Activated effector memory CD4-positive, alpha-beta T cell treated with anti-CD3 and anti-CD28 coated beads, Interleukin-2, amount 50 U/mL, for 16 hours (primary cell): ENCODE measurements around the gene CDK17.
"Not testable (repeated sequence)": the region's sequence is repeated elsewhere in the genome, so short reads cannot be mapped to it uniquely, and the experiment has no call there.

Experiments
- DNase-seq: peaks from one replicate; pipeline ENCODE4 v3.0.0-alpha.2; 2020

The CDK17 gene

DNA sequence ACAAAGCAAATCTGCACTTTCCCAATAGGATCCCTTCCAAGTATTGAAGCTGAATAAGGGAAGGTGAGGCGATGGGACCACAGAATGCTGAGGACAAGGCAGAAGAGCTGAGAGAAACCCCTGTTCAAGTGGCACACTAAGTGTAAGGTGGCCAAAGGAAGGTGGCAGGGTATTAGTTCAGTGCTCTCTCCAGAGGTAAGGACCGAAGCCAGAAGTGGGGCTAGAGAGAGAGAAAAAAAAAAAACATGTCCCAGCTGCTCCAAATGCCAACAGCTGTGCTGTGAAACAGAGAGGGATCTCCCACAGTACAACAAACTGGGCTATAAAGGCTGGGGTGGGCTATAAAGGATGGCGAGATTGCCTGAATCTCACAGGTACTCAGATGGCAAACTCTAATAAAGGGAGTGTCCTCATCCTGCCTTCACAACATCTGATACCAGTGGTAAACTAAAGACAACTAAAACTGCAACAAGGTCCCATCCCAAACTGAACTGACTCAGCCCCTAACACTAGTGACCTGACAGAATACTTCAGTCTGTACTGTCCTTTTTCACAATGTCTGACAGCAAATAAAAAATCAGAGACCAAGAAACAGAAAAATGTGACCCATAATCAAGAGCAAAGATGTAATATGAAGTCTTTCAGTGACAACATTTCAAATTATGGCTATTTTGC, 47.9 kb downstream of the CDK17 start:
- DNase-seq, result no peak

DNA sequence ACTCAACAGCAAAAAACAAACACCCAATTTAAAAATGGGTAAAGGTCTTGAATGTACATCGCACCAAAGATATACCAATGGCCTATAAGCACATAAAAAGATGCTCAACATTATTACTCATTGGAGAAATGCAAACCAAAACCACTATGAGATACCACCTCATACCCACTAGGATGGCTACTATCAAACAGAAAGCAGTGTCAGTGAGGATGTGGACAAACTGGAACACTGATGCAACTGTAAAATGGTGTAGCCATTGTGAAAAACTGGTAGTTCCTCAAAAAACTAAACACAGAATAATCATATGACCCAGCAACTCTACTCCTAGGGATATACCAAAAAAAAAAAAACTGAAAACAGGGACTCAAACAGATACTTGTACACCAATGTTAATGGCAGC, 49.3 kb downstream of the CDK17 start:
- no peak for DNase-seq

- DNase-seq, result no peak
Measured at GRCh38 chr12:96347130-96347699, 53.0 kb downstream of the CDK17 start.

GRCh38 chr12:96346716-96347115, 53.5 kb downstream of the CDK17 start:
- DNase-seq, result not testable (repeated sequence)

DNA sequence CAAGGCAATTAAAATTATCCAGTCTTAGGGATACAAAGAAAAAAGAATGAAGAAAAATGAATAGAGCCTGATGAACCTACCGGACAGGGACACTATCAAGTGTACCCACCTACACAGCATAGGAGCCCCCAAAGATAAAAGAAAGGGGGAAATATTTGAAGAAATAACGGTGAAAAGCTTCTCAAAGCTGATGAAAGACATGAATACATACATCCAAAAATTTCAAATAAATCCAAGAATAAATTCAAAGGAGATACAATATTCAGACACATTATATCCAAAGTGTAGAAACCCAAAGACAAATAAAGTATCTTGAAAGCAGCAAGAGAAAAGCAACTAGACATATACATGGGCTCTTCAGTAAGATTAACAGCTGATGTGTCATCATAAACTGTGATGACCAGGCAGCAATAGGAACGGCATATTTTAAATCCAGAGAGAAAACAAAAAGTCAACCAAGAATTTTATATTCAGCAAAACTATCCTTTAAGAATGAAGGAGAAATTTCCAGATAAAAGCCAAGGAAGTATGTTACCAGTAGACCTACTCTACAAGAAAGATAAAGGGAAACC, 56.0 kb downstream of the CDK17 start:
- no peak for DNase-seq

DNA sequence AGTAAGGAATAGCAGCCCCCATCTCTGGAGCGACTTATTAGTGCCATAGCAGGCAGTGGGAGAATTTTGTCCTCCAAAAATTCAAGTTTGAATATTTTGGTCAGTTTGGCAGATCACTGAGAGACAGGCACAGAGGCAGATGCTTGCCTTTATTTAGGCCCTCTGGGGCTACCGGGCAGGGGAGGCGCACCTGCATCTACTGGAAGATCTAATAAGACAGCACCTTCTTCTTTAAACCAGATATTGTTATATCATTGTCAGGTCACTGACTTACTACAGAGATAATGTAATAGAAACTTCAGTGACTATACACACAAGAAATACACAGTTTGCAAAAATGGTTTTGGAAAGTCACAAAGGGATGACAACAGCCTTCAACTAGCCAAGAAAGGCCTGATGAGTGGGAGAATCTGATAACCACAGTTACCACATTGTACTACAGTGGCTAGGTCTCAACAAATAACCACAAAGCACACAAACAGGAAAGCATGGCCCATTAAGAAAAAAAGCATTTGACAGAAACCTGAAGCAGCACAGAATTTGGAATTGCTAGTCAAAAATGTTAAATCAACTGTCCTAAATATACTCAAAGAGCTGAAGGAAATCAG, 56.8 kb downstream of the CDK17 start:
- DNase-seq, result no peak

- DNase-seq, result not testable (repeated sequence)
Measured at GRCh38 chr12:96339666-96340065, 60.6 kb downstream of the CDK17 start.

DNA sequence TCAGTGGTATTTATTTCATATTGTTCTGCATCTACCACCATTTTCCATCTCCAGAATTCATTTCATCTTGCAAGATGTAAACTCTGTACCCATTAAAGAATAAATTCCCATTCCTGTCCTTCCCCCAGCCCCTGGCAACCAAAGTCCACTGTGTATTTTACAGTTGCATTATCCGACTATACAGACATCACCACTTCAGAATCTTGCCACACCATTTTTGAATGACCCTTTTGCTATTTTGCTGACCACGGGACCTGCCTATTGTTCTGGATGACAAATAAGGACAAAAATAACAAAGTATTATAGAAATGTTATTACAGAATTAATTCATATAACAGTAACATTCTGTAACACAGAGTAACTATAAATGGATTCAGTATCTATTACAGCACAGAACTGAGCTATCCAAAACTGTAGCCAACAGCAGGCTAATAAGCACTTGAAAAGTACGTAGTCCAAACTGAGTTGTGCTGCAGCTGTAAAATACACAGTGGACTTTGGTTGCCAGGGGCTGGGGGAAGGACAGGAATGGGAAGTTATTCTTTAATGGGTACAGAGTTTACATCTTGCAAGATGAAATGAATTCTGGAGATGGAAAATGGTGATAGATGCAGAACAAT, 61.3 kb downstream of the CDK17 start:
- no peak for DNase-seq

DNA sequence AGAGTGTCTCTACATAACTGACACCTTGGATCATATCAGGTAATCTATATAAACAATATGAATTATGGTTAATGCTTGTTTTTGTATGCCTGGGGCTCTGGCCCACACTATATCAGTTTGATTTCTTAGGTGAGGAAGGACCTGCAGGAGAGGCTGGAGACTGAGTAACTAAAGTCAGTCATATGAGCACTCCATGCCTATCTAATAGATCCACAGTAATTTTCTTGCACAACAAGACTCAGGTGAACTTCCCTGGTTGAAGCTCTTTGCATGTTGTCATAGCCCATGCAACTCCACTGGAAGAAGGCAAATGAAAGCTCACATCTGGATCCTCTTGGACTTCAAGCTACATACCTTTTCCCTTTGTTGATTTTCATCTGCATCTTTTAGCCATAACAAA, 62.3 kb downstream of the CDK17 start:
- no peak for DNase-seq

DNA sequence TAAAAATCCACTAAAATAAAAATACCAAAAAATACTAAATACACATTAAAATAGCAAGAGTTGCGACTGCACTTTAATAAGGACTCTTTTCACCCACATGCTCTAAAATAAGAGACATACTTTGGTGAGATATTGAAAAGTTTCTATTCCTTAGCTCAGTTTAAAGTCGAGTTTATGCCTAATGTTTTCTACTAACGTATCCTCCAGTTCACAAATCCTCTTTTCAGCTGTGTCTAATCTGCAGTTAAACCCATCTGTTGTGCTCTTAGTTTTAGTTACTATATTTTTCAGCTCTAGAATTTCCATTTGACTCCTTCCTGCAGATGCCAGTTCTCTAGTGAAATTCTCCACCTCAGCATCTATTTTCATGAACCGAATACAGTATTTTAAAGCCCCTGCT, 63.8 kb downstream of the CDK17 start:
- no peak for DNase-seq

- DNase-seq, result no peak
Measured at GRCh38 chr12:96335270-96335669, 65.0 kb downstream of the CDK17 start.

DNA sequence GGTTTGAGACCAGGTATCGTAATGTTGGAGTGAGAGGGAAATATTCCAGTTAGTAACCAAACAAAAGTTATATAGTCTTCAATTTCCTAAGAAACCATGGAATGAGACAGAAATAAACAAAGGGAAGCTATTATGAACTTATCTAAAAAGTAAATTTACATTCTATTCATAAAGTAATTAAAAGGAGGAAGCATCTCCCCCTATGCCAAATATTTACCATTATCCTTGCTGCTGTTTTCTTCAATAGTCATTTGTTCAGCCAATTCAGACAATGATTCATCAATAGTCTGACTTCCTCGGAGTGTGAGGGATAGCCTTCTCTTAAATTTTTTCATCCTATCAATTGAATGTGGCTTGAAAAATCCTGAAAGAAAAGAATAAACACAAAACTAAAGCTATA, 65.7 kb downstream of the CDK17 start:
- no peak for DNase-seq

- no peak for DNase-seq
Measured at GRCh38 chr12:96329545-96329944, 70.7 kb downstream of the CDK17 start.

DNA sequence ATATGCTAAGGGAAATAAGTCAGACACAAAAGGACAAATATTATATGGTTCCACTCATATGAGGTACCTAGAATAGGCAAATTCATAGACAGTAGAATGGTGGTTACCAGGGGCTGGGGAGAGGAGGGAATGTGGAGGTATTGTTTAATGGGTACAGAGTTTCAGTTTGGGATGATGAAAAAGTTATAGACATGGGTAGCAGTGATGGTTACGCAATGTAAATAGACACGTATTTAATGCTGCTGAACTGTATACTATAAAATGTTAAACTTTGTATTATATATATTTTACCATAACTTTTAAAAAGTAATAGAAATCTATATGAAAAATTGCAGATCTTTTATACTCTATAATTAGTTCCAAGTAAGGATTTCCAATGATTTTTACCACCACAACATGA, 71.2 kb downstream of the CDK17 start:
- no peak for DNase-seq

DNA sequence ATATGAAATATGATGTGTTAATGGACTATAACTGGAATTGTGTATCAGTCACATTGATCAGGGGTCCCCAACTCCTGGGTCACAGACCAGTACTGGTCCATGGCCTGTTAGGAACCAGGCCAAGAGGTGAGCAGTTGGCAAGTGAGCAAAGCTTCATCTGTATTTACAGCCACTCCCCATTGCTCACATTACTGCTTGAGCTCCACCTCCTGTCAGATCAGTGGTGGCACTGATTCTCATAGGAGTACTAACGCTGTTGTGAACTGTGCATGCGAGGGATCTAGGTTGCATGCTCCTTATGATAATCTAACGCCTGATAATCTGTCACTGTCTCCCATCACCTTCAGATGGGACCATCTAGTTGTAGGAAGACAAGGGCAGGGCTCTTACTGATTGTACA, 72.3 kb downstream of the CDK17 start:
- DNase-seq, result no peak

- DNase-seq, result no peak
Measured at GRCh38 chr12:96327346-96327745, 72.9 kb downstream of the CDK17 start.

GRCh38 chr12:96326628-96327227, 73.5 kb downstream of the CDK17 start:
- no peak for DNase-seq

GRCh38 chr12:96323906-96324305, 76.3 kb downstream of the CDK17 start:
- no peak for DNase-seq

- no peak for DNase-seq
Measured at GRCh38 chr12:96322720-96323119, 77.5 kb downstream of the CDK17 start.

- DNase-seq, result no peak
Measured at GRCh38 chr12:96321941-96322340, 78.3 kb downstream of the CDK17 start.

DNA sequence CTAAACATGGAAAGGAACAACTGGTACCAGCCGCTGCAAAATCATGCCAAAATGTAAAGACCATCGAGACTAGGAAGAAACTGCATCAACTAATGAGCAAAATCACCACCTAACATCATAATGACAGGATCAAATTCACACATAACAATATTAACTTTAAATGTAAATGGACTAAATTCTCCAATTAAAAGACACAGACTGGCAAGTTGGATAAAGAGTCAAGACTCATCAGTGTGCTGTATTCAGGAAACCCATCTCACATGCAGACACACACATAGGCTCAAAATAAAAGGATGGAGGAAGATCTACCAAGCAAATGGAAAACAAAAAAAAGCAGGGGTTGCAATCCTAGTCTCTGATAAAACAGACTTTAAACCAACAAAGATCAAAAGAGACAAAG, 82.4 kb downstream of the CDK17 start:
- not testable (repeated sequence) for DNase-seq

DNA sequence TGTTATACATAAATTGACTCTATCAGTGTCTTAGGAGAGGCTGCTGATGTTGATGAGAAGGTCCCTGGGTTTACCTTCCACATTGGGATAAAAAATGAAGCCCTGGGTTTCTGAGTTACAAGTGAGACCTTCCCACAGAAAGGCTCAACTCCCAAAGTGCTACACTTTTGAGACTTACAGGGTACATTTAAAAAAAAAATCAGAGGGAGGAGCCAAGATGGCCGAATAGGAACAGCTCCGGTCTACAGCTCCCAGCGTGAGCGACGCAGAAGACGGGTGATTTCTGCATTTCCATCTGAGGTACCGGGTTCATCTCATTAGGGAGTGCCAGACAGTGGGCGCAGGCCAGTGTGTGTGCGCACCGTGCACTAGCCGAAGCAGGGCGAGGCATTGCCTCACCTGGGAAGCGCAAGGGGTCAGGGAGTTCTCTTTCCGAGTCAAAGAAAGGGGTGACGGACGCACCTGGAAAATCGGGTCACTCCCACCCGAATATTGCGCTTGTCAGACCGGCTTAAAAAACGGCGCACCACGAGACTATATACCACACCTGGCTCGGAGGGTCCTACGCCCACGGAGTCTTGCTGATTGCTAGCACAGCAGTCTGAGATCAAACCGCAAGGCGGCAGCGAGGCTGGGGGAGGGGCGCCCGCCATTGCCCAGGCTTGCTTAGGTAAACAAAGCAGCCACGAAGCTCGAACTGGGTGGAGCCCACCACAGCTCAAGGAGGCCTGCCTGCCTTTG, 84.3 kb downstream of the CDK17 start:
- not testable (repeated sequence) for DNase-seq

DNA sequence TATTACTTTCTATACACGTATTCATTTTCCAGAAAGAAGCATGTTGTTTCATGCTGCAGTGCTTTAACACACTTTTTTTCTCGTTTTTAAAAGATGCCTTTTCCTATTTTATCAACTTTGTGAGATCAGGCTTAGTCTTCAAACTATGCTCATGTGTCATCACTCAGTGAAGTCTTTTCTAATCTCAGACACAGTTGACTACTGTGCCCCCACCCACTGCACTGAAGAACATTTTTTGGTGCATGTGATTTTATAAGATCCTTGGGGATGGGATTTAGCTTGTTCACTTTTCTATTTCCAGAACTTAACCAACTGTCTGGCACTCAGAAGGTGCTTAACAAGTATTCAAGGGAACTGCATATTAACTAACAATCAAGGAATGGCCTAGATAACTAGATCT, 85.5 kb downstream of the CDK17 start:
- no peak for DNase-seq
